RWPE2 (cell line): ENCODE measurements around the gene GFI1B.

Experiments used
- ATAC-seq: fragments of 200-7000 bp; cut with Tn5 transposase; 3 replicates; pipeline ENCODE4 v1.9.1; 2021; ENCODE audit warnings: low read depth
- DNase-seq: peaks from one replicate; pipeline ENCODE4 v3.0.0-alpha.2; 2020; ENCODE audit warnings: low spot score
- H3K27ac ChIP-seq: fragments of 450-650 bp; 2 replicates; pipeline ENCODE4 v1.5.1; 2017; ENCODE audit warnings: mild to moderate bottlenecking; ENCODE audit not compliant: poor library complexity, severe bottlenecking
- H3K27me3 ChIP-seq: fragments of 250-450 bp; sonication (Bioruptor Pico); 2 replicates; pipeline ENCODE4 v1.5.1; 2021; ENCODE audit warnings: mild to moderate bottlenecking, moderate library complexity; ENCODE audit not compliant: insufficient read depth, poor library complexity, severe bottlenecking
- H3K36me3 ChIP-seq: fragments of 250-450 bp; sonication (Bioruptor Pico); 2 replicates; pipeline ENCODE4 v1.5.1; 2020; ENCODE audit warnings: low read depth, mild to moderate bottlenecking, moderate library complexity
- H3K4me1 ChIP-seq: fragments of 250-450 bp; sonication (Bioruptor Pico); 2 replicates; pipeline ENCODE4 v1.5.1; 2021; ENCODE audit warnings: mild to moderate bottlenecking, moderate library complexity; ENCODE audit not compliant: insufficient read depth, poor library complexity, severe bottlenecking
- H3K4me3 ChIP-seq: fragments of 250-450 bp; sonication (Bioruptor Pico); 2 replicates; pipeline ENCODE4 v1.5.1; 2021; ENCODE audit warnings: mild to moderate bottlenecking, moderate library complexity; ENCODE audit not compliant: severe bottlenecking
- H3K9me3 ChIP-seq: fragments of 250-450 bp; sonication (Bioruptor Pico); 2 replicates; pipeline ENCODE4 v1.5.1; 2021; ENCODE audit warnings: mild to moderate bottlenecking, moderate library complexity; ENCODE audit not compliant: severe bottlenecking
- CTCF ChIP-seq: fragments of 450-650 bp; IDR thresholded peaks from one replicate; pipeline ENCODE4 v1.5.1; 2017; ENCODE audit warnings: mild to moderate bottlenecking, moderate library complexity; ENCODE audit not compliant: poor library complexity, severe bottlenecking

The GFI1B gene

GRCh38 chr9:132969783-132970182 is 8.7 kb upstream of the GFI1B start:
- Histone ChIP-seq H3K36me3 (no peaks in the 10 kb centered on the region), H3K4me1 (no peaks in the 10 kb centered on the region), H3K9me3 (no peaks in the 10 kb centered on the region), H3K4me3 (no peak overlapping the region), H3K27me3 (peaks cover 5% of the 10 kb centered on the region), H3K27ac (no peak overlapping the region)
- no peak for DNase-seq
- ATAC-seq: no peak
- no peak for TF ChIP-seq CTCF

GRCh38 chr9:132970324-132971062 is 8.0 kb upstream of the GFI1B start:
- Histone ChIP-seq H3K9me3 (no peaks in the 10 kb centered on the region), H3K27ac (no peak overlapping the region), H3K4me1 (no peaks in the 10 kb centered on the region), H3K4me3 (no peak overlapping the region), H3K36me3 (no peaks in the 10 kb centered on the region), H3K27me3 (peaks cover 6% of the 10 kb centered on the region)
- TF ChIP-seq CTCF: no peak
- DNase-seq: no peak
- no peak for ATAC-seq

- Histone ChIP-seq H3K9me3 (no peaks in the 10 kb centered on the region), H3K36me3 (no peaks in the 10 kb centered on the region), H3K27ac (no peak overlapping the region), H3K27me3 (peaks cover 17% of the 10 kb centered on the region), H3K4me3 (no peak overlapping the region), H3K4me1 (no peaks in the 10 kb centered on the region)
- ATAC-seq (0 out of 3 replicates have a peak, but pooled peaks have one; percentile 8), DNase-seq (no peak)
- no peak for TF ChIP-seq CTCF
Observed at GRCh38 chr9:132973166-132973565, 5.3 kb upstream of the GFI1B start.

- Histone ChIP-seq H3K9me3 (no peaks in the 10 kb centered on the region), H3K36me3 (no peaks in the 10 kb centered on the region), H3K4me1 (no peaks in the 10 kb centered on the region), H3K27ac (no peak overlapping the region), H3K4me3 (no peak overlapping the region), H3K27me3 (peaks cover 23% of the 10 kb centered on the region)
- DNase-seq: no peak
- no peak for TF ChIP-seq CTCF
- 0 out of 3 replicates have a peak, but pooled peaks have one; percentile 32 for ATAC-seq
Observed at GRCh38 chr9:132973713-132974112, 4.8 kb upstream of the GFI1B start.

GRCh38 chr9:132975961-132976360 is 2.5 kb upstream of the GFI1B start:
- ATAC-seq: no peak
- H3K27ac ChIP-seq: no peak overlapping the region
- H3K9me3 ChIP-seq: no peaks in the 10 kb centered on the region
- no peak for TF ChIP-seq CTCF
- no peak for DNase-seq
- H3K36me3 ChIP-seq: no peaks in the 10 kb centered on the region
- no peak overlapping the region for H3K4me3 ChIP-seq
- H3K27me3 ChIP-seq: peaks cover 44% of the 10 kb centered on the region
- no peaks in the 10 kb centered on the region for H3K4me1 ChIP-seq
